Muscle of leg (tissue), 11 donors: ENCODE data around the gene ATP7B. TPM values are rescaled to one million over a fixed set of nuclear protein-coding genes. Genes with fewer than 3 reads are reported as not detected.
A peak's percentile ranks its signal among the peaks of the same experiment; 100 is the strongest.
"Not testable (repeated sequence)": the region's sequence is repeated elsewhere in the genome, so short reads cannot be mapped to it uniquely, and the experiment has no call there.

ENCODE experiments used
- DNase-seq: peaks from one replicate; pipeline ENCODE4 v3.0.0; 2013
- H3K27ac ChIP-seq: one replicate; pipeline ENCODE4 v1.5.1; 2013; ENCODE audit warnings: mild to moderate bottlenecking, low read length, control low read depth
- H3K27me3 ChIP-seq: one replicate; pipeline ENCODE4 v1.6.1; 2013; ENCODE audit warnings: low read length; ENCODE audit not compliant: control insufficient read depth, insufficient read depth
- H3K36me3 ChIP-seq: one replicate; pipeline ENCODE4 v1.6.1; 2013; ENCODE audit warnings: low read length; ENCODE audit not compliant: control insufficient read depth, insufficient read depth
- H3K4me1 ChIP-seq: one replicate; pipeline ENCODE4 v1.6.1; 2013; ENCODE audit warnings: low read length; ENCODE audit not compliant: control insufficient read depth, insufficient read depth
- H3K4me3 ChIP-seq: one replicate; pipeline ENCODE4 v1.5.1; 2013; ENCODE audit warnings: low read length, control low read depth
- H3K9me3 ChIP-seq: replicated peaks from 2 replicates; pipeline ENCODE4 v1.6.1; 2013; ENCODE audit warnings: low read depth, low read length; ENCODE audit not compliant: control insufficient read depth
- WGBS: methylation state at CpG from one replicate; pipeline ENCODE4 v1.1.5; 2013; ENCODE audit warnings: missing lambda C conversion rate; ENCODE audit not compliant: insufficient coverage; 5-methylcytosine and 5-hydroxymethylcytosine counted together
- polyA plus RNA-seq, 8 donors: library from polyadenylated mRNA; unstranded; fragments of 120-200 nt; gene quantifications; one replicate each; pipeline versions ENCODE4 v1.2.1 to v1.2.3, GENCODE V29; 2013; ENCODE audit warnings: inconsistent platforms in 1 of 8, low replicate concordance in 1 of 8; ENCODE audit not compliant: insufficient read length in 8 of 8, insufficient read depth in 1 of 8
- total RNA-seq: library from RNA; stranded (reverse); fragments of 120-200 nt; gene quantifications from one replicate; pipeline ENCODE4 v1.2.4, GENCODE V29; 2013

Gene ATP7B
- total and polyA plus RNA-seq, 9 donors: 5.1 to 8.6 (median 7.0) TPM

- WGBS: 91% methylated on average over 5 of the region's 8 CpGs
- peaks cover 12% of the 10 kb centered on the region for H3K4me1 ChIP-seq
- H3K4me3 ChIP-seq: no peak overlapping the region
- H3K27me3 ChIP-seq: no peaks in the 10 kb centered on the region
- H3K9me3 ChIP-seq: no peaks in the 10 kb centered on the region
- H3K27ac ChIP-seq: no peak overlapping the region
- DNase-seq: no peak
- H3K36me3 ChIP-seq: no peaks in the 10 kb centered on the region
Measured at GRCh38 chr13:51916962-51917361, 94.3 kb downstream of the ATP7B start.

- Histone ChIP-seq H3K27ac (no peak overlapping the region), H3K4me1 (peaks cover 12% of the 10 kb centered on the region), H3K4me3 (no peak overlapping the region), H3K36me3 (no peaks in the 10 kb centered on the region), H3K9me3 (no peaks in the 10 kb centered on the region), H3K27me3 (no peaks in the 10 kb centered on the region)
- WGBS: 75% methylated on average over 4 of the region's 7 CpGs
- DNase-seq: no peak
Measured at GRCh38 chr13:51916051-51916818, 95.0 kb downstream of the ATP7B start.

- Histone ChIP-seq H3K4me3 (no peak overlapping the region), H3K4me1 (peaks cover 12% of the 10 kb centered on the region), H3K27me3 (no peaks in the 10 kb centered on the region), H3K9me3 (no peaks in the 10 kb centered on the region), H3K36me3 (no peaks in the 10 kb centered on the region), H3K27ac (no peak overlapping the region)
- no peak for DNase-seq
- 73% methylated on average over 7 of the region's 7 CpGs for WGBS
Measured at GRCh38 chr13:51914137-51914493, 97.1 kb downstream of the ATP7B start.

GRCh38 chr13:51913421-51914136, 97.7 kb downstream of the ATP7B start:
- Histone ChIP-seq H3K36me3 (no peaks in the 10 kb centered on the region), H3K27ac (no peak overlapping the region), H3K27me3 (no peaks in the 10 kb centered on the region), H3K9me3 (no peaks in the 10 kb centered on the region), H3K4me3 (no peak overlapping the region), H3K4me1 (peaks cover 12% of the 10 kb centered on the region)
- WGBS: 42% methylated on average over 3 of the region's 4 CpGs
- peak; percentile 34 for DNase-seq

GRCh38 chr13:51912511-51913225, 98.6 kb downstream of the ATP7B start:
- DNase-seq: no peak
- H3K27ac ChIP-seq: no peak overlapping the region
- no peaks in the 10 kb centered on the region for H3K9me3 ChIP-seq
- no peak overlapping the region for H3K4me3 ChIP-seq
- no peaks in the 10 kb centered on the region for H3K36me3 ChIP-seq
- H3K27me3 ChIP-seq: no peaks in the 10 kb centered on the region
- H3K4me1 ChIP-seq: peaks cover 12% of the 10 kb centered on the region
- WGBS: 61% methylated on average over 6 of the region's 11 CpGs

- Histone ChIP-seq H3K27me3 (no peaks in the 10 kb centered on the region), H3K4me3 (no peak overlapping the region), H3K9me3 (no peaks in the 10 kb centered on the region), H3K36me3 (no peaks in the 10 kb centered on the region), H3K27ac (no peak overlapping the region), H3K4me1 (peaks cover 12% of the 10 kb centered on the region)
- 91% methylated on average over 4 of the region's 10 CpGs for WGBS
- peak; percentile 10 for DNase-seq
Measured at GRCh38 chr13:51912091-51912490, 99.2 kb downstream of the ATP7B start.

GRCh38 chr13:51910508-51910907, 100.7 kb downstream of the ATP7B start:
- H3K9me3 ChIP-seq: no peaks in the 10 kb centered on the region
- H3K27me3 ChIP-seq: no peaks in the 10 kb centered on the region
- no peak overlapping the region for H3K27ac ChIP-seq
- peaks cover 12% of the 10 kb centered on the region for H3K4me1 ChIP-seq
- no peaks in the 10 kb centered on the region for H3K36me3 ChIP-seq
- 91% methylated on average over 12 of the region's 12 CpGs for WGBS
- no peak overlapping the region for H3K4me3 ChIP-seq
- no peak for DNase-seq

- not testable (repeated sequence) for H3K27me3 ChIP-seq, H3K4me3 ChIP-seq, H3K9me3 ChIP-seq, DNase-seq, H3K36me3 ChIP-seq, H3K27ac ChIP-seq, H3K4me1 ChIP-seq
- no CpG with 5 or more reads among the region's 5 CpGs for WGBS
Measured at GRCh38 chr13:51909265-51909664, 102.0 kb downstream of the ATP7B start.

GRCh38 chr13:51907040-51907732, 104.1 kb downstream of the ATP7B start:
- Histone ChIP-seq H3K27ac (no peak overlapping the region), H3K27me3 (no peaks in the 10 kb centered on the region), H3K36me3 (no peaks in the 10 kb centered on the region), H3K4me1 (no peaks in the 10 kb centered on the region), H3K4me3 (no peak overlapping the region), H3K9me3 (no peaks in the 10 kb centered on the region)
- DNase-seq: no peak
- 73% methylated on average over 8 of the region's 8 CpGs for WGBS

GRCh38 chr13:51906581-51906980, 104.7 kb downstream of the ATP7B start:
- no peaks in the 10 kb centered on the region for H3K4me1 ChIP-seq
- H3K27ac ChIP-seq: no peak overlapping the region
- H3K27me3 ChIP-seq: no peaks in the 10 kb centered on the region
- H3K4me3 ChIP-seq: no peak overlapping the region
- H3K9me3 ChIP-seq: no peaks in the 10 kb centered on the region
- WGBS: 54% methylated on average over 3 of the region's 3 CpGs
- no peak for DNase-seq
- no peaks in the 10 kb centered on the region for H3K36me3 ChIP-seq
